ENCODE data around the gene TENM3.

The TENM3 gene

GRCh38 chr4:182528819-182529218 lies 285.6 kb downstream of the TENM3 start:
- CTCF ChIA-PET: no interaction called here
- no peak for DNase-seq (ENCODE audit: extremely low spot score)
- TF ChIP-seq, protein P1, sequence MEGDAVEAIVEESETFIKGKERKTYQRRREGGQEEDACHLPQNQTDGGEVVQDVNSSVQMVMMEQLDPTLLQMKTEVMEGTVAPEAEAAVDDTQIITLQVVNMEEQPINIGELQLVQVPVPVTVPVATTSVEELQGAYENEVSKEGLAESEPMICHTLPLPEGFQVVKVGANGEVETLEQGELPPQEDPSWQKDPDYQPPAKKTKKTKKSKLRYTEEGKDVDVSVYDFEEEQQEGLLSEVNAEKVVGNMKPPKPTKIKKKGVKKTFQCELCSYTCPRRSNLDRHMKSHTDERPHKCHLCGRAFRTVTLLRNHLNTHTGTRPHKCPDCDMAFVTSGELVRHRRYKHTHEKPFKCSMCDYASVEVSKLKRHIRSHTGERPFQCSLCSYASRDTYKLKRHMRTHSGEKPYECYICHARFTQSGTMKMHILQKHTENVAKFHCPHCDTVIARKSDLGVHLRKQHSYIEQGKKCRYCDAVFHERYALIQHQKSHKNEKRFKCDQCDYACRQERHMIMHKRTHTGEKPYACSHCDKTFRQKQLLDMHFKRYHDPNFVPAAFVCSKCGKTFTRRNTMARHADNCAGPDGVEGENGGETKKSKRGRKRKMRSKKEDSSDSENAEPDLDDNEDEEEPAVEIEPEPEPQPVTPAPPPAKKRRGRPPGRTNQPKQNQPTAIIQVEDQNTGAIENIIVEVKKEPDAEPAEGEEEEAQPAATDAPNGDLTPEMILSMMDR (IDR thresholded peaks at IDR 0.05; ENCODE audit: control extremely low read depth, extremely low read depth, low read depth, missing control alignments): no peak
- POLR2A ChIA-PET: no interaction called here

DNA sequence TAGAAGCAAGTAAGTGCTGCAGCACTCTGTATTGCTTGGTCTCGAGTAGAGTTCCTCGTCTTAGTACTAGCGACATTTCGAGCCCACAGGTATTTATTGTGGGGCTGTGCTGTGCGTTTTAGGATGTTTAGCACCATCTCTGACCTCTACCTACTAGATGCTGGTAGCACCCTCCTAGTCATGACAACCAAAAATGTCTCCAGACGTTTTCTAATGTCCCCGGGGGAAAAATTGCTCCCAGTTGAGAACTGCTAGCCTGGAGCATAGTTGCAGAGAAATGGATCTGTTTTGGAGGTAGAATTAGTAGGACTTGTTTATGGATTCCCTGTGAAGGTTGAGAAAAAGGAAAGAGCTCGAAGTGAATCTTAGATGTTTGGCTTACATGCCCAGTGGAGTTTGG lies 287.2 kb downstream of the TENM3 start:
- CTCF ChIA-PET: interaction anchor here (1.2 kb wide), 1 partner anchor 12 kb away, joined by 3 read pairs; no protein-coding TSS in a partner anchor
- POLR2A ChIA-PET: no interaction called here
- TF ChIP-seq, protein P1 (IDR thresholded peaks at IDR 0.05; ENCODE audit: control extremely low read depth, extremely low read depth, low read depth, missing control alignments): no peak
- no peak for DNase-seq (ENCODE audit: extremely low spot score)

DNA sequence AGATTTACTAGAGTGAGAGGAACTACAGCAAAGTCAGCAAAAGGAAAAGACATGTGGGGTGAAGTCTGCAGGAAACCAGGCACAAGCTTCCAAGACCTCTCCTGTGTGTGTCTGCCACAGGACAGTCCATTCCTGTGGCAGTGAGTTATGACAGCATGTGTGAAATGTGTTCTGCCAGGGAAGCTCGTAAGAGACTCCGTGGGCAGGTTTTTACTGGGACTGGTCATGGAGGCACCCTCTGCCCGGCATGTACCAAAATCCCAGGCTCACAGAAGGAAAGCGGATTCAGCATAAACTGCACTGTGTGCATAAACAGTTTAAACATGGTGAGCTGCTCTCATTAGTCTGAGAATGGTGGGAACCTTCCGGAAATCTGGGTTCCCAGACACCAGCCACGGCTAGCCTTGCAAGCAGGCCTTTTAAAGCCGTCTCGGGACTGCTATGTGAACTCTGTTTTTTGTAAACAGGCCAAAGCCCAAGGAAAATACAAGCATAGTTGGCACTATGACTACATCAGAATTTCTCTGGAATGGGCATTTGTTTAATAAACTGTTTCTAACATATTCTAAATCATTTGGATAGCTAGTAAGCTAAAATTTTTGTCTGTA lies 288.5 kb downstream of the TENM3 start:
- no peak for DNase-seq (ENCODE audit: extremely low spot score)
- CTCF ChIA-PET: interaction anchor here (1.4 kb wide), 1 partner anchor 11 kb away, joined by 4 read pairs; no protein-coding TSS in a partner anchor
- POLR2A ChIA-PET: no interaction called here
- TF ChIP-seq, protein P1 (IDR thresholded peaks at IDR 0.05; ENCODE audit: control extremely low read depth, extremely low read depth, low read depth, missing control alignments): no peak

- CTCF ChIA-PET: interaction anchor here (1.4 kb wide), 1 partner anchor 12 kb away, joined by 4 read pairs; no protein-coding TSS in a partner anchor
- POLR2A ChIA-PET: no interaction called here
- DNase-seq (ENCODE audit: extremely low spot score): no peak
- TF ChIP-seq, protein P1 (IDR thresholded peaks at IDR 0.05; ENCODE audit: control extremely low read depth, extremely low read depth, low read depth, missing control alignments): no peak
Observed at GRCh38 chr4:182532441-182532840, 289.2 kb downstream of the TENM3 start.

DNA sequence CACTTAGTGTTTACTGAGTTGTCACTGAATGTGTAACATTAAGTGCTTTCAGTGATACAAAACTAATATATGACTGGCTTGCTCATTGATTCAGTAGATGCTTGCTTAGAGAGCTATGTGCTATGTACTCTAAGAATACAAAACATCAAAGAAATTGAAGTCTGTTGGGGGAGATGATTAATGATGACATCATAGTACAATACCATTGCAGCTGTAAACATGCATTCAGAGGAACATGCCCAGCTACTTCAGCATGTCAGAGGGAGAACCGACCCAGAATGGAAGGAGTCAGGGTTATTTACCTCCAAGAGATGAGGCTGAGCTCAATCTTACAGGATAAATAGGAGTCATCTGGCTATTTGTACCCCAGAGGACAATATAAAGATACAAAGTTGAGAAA lies 290.8 kb downstream of the TENM3 start:
- no peak for DNase-seq (ENCODE audit: extremely low spot score)
- ChIA-PET CTCF (no interaction called here), POLR2A (no interaction called here)
- TF ChIP-seq, protein P1 (IDR thresholded peaks at IDR 0.05; ENCODE audit: control extremely low read depth, extremely low read depth, low read depth, missing control alignments): no peak

DNA sequence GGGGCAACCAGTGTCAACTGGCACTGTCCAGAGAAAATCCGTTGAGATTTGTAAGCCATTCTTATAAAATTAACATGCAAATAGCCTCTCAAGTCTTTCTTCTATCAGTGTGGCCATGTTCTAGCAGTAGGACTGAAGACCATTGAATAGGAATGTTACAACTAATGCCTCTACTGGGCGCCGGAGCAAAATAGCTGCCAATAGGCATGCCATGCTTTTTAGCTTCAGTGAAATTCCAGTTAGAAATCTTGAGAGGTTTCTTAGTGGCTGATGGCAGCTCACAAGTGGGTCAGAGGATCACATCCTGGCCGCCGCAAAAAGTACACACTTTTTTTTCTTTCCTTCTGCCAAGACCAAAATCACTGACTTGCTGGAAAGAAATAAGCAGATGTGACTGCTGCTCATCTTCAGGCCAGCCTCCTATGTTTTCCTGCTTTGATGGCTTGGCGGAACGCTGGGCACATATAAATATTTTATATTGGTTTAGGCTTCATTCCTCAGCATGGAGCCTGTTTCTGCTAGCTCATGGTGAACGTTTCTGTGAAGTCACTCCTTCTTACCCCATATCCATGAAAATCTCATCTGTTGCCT lies 293.1 kb downstream of the TENM3 start:
- TF ChIP-seq, protein P1 (IDR thresholded peaks at IDR 0.05; ENCODE audit: control extremely low read depth, extremely low read depth, low read depth, missing control alignments): no peak
- CTCF ChIA-PET: interaction anchor here (1.1 to 1.3 kb wide), 3 partner anchors 10 to 12 kb away, joined by 3 to 5 read pairs (median 3); no protein-coding TSS in a partner anchor
- no peak for DNase-seq (ENCODE audit: extremely low spot score)
- POLR2A ChIA-PET: no interaction called here

Data from GM10248 (cell line).